Effector CD8-positive, alpha-beta T cell (primary cell): ENCODE results near the gene KRTAP12-1.

Source experiments
- DNase-seq: peaks from one replicate; lab custom pipeline; 2025; lab: John Stamatoyannopoulos, UW

KRTAP12-1 gene

DNA sequence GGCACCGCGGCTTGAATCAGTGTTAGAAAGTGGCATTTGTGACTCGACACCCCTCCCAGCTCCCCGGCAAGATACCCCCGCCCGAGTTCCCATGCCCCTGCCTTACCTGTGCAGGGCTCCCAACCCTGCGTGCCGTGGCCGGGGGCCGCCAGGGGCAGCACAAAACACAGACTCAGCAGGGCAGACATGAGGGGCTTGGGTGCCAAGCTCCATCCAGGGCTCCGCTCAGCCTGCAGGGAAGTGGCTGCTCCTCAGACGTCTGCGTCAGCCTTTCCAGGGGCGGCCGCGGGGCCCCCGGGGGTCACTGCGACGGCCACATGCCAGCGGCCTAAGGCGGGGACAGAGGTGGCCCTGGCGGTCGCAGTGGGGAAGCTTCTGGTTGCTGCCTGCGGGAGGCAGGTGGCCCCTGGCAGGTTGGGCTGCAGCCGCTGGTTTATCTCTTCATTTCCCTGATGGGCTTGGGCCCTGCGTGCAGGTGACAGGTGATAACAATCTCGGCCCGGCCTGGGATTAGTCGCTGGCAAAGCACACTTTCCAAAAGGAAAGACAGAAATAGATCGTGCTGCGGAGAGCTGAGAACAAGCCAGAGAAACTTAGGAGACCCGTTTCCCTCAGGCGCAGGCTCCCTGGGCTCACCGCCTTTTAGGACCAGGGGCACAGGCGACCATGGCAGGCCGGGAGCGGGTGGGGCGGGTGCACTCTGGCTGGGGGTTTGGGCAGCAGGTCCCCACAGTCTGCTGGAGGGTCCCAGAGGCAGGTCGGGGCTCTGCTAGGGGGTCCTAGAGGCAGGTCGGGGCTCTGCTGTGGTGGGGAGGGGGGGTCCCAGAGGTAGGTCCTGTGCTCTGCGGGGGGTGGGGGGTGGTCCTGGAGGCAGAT lies 29.6 kb upstream of the KRTAP12-1 start, which contains the start of gene TSPEAR:
TSS of gene TSPEAR (minus strand) at position 246 of the 876 bp plus-strand sequence. CDS start at position 188, 58 bp downstream.
- no peak for DNase-seq

GRCh38 chr21:44710756-44711326 lies 28.9 kb upstream of the KRTAP12-1 start:
- no peak for DNase-seq

DNA sequence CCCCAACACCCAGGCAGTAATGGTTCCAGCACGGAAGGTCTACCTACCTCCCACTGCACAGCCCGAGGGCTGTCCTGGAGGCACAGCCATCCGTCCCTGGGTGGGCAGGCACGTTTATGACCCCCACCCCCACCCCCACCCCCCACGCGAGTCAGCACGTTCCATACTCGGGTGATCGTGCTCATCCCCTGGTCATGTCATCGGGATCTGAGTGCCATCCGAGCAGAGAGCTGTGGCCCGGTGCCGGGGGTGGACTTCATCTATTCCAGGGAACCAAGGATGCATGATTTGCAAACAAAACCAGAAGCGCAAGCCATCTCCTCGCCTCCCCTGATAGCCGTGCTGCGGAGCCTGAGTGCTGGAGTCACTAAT lies 28.3 kb upstream of the KRTAP12-1 start:
- no peak for DNase-seq

DNA sequence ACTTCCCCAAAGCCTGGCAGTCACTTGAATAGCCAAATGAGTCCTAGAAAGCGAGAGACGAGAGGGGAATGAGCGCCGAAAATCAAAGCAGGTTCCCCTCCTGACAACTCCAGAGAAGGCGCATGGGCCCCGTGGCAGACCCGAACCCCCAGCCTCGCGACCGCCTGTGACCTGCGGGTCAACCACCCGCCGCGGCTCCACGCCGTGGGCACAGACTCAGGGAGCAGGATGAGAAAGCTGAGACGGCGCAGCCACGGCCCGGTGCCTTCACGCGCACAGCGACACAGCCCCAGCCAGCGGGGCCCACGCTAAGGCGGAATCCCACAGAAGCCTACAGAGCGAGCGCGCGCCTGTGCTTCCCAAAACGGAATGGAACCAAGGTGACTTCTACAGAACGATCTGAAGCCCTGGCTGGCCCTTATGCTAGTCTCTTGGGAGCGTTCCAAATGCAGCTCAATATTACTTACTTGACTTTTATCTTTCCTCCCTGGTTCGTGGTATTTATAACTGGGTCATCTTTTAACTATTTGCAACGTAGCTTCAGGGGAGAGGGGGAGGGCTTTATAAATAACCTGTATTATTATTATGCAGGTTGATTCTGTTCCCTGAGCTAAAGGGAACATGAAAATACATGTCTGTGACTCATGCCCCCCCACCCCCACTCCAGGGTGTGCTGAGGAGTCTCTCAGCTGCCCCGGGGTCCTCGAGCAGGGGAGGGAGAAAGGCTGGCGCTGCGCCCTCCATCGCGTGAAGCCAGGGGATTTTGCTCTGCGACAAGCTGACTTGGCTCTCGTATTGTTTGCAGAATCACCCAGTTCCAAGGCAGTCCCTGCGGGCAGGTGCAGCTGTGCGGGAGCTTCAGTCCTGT lies 27.7 kb upstream of the KRTAP12-1 start:
- DNase-seq, result no peak

GRCh38 chr21:44708866-44709425 lies 27.0 kb upstream of the KRTAP12-1 start:
- DNase-seq, result no peak

GRCh38 chr21:44708213-44708865 lies 26.4 kb upstream of the KRTAP12-1 start:
- no peak for DNase-seq

- DNase-seq, result no peak
These were observed 25.0 kb upstream of the KRTAP12-1 start for GRCh38 chr21:44706706-44707581.

DNA sequence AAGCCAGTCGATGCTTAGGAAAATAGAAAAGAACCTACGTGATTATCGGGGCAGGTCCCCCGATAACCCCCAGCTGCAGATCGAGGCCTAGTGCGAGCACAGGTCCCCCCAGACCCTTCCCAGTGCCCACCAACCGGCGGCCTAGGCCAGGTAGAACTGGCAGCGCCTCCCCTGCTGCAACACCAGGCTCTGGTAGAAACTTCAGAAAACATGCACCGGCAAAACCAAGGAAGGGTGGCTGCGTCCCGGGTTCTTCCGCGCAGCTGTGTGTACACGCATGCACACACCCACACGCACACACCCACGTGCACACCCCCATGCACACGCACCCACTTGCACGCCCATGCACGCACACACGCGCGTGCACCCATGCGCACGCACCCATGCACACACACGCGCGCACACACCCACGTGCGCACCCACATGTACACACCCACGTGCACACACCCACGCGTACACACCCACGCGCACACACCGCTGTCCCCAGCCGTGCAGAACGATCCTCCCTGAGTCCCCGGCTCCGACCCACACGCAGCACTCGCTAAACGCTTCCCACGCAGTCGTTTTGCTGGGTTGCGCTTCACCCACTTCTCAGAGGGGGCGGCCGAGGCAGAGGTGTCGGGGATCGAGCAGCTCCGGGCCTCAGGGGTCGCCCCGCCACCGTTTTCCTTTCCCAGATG lies 24.2 kb upstream of the KRTAP12-1 start:
- DNase-seq, result no peak

DNA sequence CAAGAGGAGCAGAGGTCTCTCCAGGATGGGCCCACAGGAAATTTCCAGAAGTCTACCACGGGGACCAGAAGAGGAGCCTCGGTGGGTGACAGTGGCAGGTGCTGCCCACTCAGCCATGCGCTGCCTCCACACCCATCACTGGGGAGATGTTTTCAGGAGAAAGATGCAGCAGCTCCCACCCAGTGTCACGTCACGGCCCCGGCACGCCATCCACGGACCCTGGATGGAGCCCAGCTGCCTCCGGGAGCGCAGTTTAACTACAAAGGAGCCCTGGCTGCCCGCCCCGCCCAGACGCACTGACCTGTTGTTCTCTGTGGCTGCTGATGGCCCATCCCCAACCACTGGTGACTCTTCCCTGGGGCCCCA lies 22.7 kb upstream of the KRTAP12-1 start:
- DNase-seq, result no peak

DNA sequence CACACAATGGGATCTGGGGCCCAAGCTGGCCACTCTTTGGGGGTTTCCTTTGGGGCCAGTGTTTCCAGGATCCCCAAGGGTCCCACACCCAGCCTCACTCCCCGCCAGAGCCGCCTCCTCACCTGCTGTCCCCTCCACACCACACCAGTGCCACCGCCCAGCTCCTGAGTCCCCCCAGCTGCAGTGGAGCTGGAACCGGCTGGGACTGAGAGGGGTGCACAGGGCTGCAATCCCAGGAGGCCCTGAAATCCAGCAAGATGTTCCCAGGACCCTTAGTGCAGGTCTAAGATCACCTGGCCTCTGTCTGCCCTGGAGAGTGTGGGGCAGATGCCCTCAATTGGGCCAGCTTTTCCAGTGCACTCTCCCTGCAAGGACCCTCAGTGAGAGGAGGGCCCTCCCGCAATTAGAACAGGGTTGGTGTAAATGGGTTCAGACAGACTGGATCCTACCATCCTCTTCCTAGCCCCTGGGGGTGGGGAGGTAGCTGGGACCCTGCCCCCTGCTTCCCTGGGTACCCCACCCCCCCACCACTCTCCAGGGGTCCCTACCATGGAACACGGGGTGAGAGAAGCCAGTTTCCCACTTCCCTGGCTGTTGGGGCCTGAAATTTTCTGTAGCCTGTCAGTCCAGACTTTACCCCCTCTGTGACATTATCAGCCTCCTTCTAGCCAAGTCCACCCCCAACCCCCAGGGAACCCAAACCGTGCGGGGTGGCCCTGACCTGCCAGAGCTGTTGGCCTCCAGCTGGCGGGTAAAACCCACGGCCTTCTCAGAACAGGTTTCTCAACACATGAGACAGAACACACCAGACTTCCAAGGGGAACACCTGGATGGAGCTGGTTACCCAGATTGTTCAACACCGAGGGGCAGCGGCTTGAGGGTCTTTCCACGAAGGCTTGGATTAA lies 22.0 kb upstream of the KRTAP12-1 start:
- no peak for DNase-seq

DNA sequence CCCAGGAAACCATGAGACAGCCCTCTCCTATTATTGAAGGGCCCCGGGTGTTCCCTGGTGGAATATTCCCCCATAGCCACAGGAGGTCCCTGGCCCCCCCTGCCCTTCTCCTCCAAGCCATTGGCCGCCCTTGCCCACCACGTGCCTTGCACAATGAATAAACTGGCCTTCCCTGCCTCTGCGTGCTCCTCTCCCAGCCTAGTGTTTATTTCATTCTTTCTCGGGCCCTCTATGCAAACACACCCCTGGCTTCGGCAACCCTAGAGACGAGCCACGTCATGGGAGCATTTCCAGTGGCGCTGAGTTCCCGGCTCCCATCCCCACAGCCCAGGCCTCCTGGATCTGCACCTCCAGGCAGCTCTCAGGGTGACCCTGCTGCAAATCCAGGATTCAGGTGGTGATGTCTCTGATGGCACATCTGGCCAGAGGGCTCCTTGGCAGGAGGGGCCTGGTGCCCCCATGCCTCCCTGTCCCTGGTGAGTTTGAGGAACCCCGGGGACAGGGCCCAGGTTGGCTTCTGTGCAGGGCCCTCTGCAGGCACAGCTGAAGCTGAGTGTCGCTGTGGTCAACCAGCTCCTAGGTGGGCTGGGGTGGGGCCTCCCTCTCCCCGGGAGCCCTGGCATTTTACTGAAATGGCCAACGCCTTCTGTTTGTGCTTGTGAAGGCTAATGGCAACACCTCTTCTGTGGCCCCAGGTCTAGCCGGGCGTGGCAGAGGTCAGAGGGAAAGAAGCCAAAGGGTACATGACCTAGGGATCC lies 21.2 kb upstream of the KRTAP12-1 start:
- no peak for DNase-seq

DNA sequence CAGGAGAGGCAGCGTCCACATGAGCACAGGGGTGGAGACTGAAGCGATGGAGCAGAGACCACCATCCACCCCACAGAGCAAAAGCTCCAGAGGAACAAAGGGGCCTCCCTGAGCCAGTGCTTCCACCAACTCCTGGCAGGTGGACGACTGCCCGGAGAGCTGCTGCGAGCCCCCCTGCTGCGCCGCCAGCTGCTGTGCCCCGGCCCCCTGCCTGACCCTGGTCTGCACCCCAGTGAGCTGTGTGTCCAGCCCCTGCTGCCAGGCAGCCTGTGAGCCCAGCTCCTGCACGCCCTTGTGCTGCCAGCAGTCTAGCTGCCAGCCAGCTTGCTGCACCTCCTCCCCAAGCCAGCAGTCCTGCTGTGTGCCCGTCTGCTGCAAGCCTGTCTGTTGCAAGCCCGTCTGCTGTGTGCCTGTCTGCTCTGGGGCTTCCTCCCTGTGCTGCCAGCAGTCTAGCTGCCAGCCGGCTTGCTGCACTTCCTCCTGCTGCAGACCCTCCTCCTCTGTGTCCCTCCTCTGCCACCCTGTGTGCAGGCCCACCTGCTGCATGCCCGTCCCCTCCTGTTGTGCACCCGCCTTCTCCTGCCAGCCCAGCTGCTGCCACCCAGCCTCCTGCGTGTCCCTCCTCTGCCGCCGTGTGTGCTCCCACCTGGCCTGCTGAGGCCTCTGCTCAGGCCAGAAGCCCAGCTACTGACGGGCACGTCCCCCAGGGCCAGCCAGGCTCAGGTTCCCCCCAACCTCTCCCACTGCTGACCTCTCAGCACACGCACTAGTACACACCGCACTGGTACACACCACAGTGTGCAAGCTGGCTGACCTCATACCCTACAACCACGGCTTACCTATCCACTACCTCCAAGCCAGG lies 20.4 kb upstream of the KRTAP12-1 start:
- DNase-seq, result no peak

- DNase-seq, result no peak
These were observed 19.6 kb upstream of the KRTAP12-1 start for GRCh38 chr21:44701541-44701940.

DNA sequence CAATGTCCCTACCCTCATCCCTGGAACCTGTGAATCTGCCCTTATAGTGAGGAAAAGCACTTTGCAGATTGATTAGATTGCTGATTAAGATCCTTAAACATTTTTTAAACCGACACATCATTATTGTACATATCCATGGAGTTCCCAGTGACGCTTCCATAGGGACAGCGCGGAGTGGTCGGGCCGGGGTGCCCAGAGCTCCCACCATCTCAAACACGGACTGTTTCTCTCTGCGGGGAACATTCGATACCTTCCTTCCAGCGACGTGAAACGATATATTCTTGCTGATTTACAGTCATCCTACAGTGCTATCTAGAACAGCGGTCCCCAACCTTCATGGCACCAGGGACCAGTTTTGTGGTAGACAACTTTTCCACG lies 19.0 kb upstream of the KRTAP12-1 start:
- DNase-seq, result no peak

DNA sequence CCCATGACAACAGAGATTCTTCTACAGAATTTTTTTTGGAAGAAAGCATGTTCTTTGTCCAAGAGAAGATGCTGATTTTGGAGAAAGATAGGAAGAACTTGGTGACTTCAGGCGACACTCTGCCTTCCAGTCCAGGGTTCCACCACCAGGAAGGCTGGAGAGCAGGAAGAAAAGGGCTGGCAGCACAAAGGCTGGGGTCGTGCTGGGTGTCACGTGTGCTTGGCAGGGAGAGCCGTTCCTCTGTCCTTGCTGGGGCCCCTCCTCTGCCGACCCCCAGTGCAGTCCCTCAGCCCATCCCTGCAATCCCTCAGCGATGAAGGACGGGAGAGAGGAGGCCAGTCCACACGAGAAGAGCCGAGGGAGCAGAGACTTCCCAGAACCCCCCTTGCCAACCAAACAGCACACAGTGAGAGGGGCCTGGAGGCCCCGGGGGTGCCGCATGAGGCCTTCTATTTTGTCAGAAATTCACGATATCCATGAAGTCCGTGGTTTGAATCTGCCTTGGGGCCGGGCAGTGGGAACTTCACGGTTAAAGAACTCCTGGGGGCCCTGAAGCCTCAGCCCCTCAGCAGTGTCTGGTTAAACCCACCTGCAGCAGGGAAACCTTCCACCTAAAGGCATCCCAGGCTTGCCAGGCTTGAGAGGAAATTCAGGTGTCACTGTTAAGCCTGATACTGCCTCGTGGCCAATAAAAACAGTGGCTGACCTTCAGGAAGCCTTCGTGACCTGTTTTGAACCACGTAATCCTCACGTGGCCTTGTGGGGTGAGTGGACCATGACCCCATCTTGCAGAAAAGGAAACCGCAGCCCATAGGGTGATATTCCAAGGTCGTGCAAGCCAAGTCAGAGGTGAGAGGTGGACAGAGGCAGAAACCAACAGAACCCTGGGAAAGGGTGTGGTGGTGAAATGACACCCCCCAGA lies 18.4 kb upstream of the KRTAP12-1 start:
- DNase-seq, result no peak

- no peak for DNase-seq
These were observed 17.6 kb upstream of the KRTAP12-1 start for GRCh38 chr21:44699502-44700001.
